HepG2 (cell line): Measurements from ENCODE around the gene KLF11. TPM values are rescaled to one million over a fixed set of nuclear protein-coding genes. Genes with fewer than 3 reads are reported as not detected.

Experiments
- ELF3 ChIP-seq: IDR thresholded peaks from 2 replicates; pipeline ENCODE4 v1.6.1; 2016; ENCODE audit warnings: missing genetic modification reagents, missing compliant biosample characterization
- HES4 ChIP-seq: sonication (generic); formaldehyde crosslinking; IDR thresholded peaks from 2 replicates; pipeline ENCODE4 v1.9.0; 2021; ENCODE audit warnings: mild to moderate bottlenecking, missing genetic modification reagents, borderline replicate concordance
- JUND ChIP-seq: sonication (generic); formaldehyde crosslinking; IDR thresholded peaks from 2 replicates; pipeline ENCODE4 v1.8.0; 2022; ENCODE audit warnings: mild to moderate bottlenecking, missing genetic modification reagents
- KAT2B ChIP-seq: fragments of 150-350 bp; IDR thresholded peaks from 2 replicates; pipeline ENCODE4 v1.6.1; 2014; ENCODE audit warnings: low read depth, low read length, borderline replicate concordance
- KMT2B ChIP-seq: IDR thresholded peaks from 2 replicates; pipeline ENCODE4 v1.6.1; 2016; ENCODE audit warnings: missing genetic modification reagents, missing compliant biosample characterization
- MXI1 ChIP-seq: IDR thresholded peaks from 3 replicates; pipeline ENCODE4 v1.6.1; 2012; ENCODE audit warnings: low read depth, low read length, inconsistent platforms, borderline replicate concordance
- NCOA2 ChIP-seq: sonication (generic); formaldehyde crosslinking; IDR thresholded peaks from 2 replicates; pipeline ENCODE4 v1.8.0; 2022; ENCODE audit warnings: inconsistent platforms
- PAX8 ChIP-seq: sonication (generic); formaldehyde crosslinking; IDR thresholded peaks from 2 replicates; pipeline ENCODE4 v1.8.0; 2022; ENCODE audit warnings: mild to moderate bottlenecking, missing genetic modification reagents, borderline replicate concordance
- RERE ChIP-seq: IDR thresholded peaks from 2 replicates; pipeline ENCODE4 v1.6.1; 2016; ENCODE audit warnings: low read depth, missing genetic modification reagents, missing compliant biosample characterization
- SALL1 ChIP-seq: sonication (generic); formaldehyde crosslinking; IDR thresholded peaks from 2 replicates; pipeline ENCODE4 v1.8.0; 2022; ENCODE audit warnings: mild to moderate bottlenecking, missing genetic modification reagents
- SRY ChIP-seq: sonication (generic); formaldehyde crosslinking; IDR thresholded peaks from 2 replicates; pipeline ENCODE4 v1.8.0; 2022; ENCODE audit warnings: mild to moderate bottlenecking, missing genetic modification reagents
- ZNF275 ChIP-seq: sonication (generic); formaldehyde crosslinking; IDR thresholded peaks from 2 replicates; pipeline ENCODE4 v1.8.0; 2022; ENCODE audit warnings: missing genetic modification reagents, mild to moderate bottlenecking, inconsistent platforms, borderline replicate concordance
- ZNF33A ChIP-seq: sonication (generic); formaldehyde crosslinking; IDR thresholded peaks from 2 replicates; pipeline ENCODE4 v1.5.1; 2020; ENCODE audit warnings: missing genetic modification reagents, mild to moderate bottlenecking, moderate library complexity, borderline replicate concordance
- ZNF44 ChIP-seq: sonication (generic); formaldehyde crosslinking; IDR thresholded peaks from 2 replicates; pipeline ENCODE4 v1.5.1; 2020; ENCODE audit warnings: mild to moderate bottlenecking, missing genetic modification reagents
- ZNF501 ChIP-seq: sonication (generic); formaldehyde crosslinking; IDR thresholded peaks from 2 replicates; pipeline ENCODE4 v1.5.1; 2020; ENCODE audit warnings: mild to moderate bottlenecking, moderate library complexity, missing genetic modification reagents
- ZNF772 ChIP-seq: sonication (generic); formaldehyde crosslinking; IDR thresholded peaks from 2 replicates; pipeline ENCODE4 v1.5.0; 2020; ENCODE audit warnings: mild to moderate bottlenecking, missing genetic modification reagents
- ZNF878 ChIP-seq: sonication (generic); formaldehyde crosslinking; IDR thresholded peaks from 2 replicates; pipeline ENCODE4 v1.8.1; 2023; ENCODE audit warnings: mild to moderate bottlenecking, missing genetic modification reagents, moderate library complexity
- ZNF879 ChIP-seq: sonication (generic); formaldehyde crosslinking; IDR thresholded peaks from 2 replicates; pipeline ENCODE4 v1.8.1; 2023; ENCODE audit warnings: missing genetic modification reagents
- polyA plus RNA-seq, 8 experiments: library from polyadenylated mRNA; depleted of rRNA in 3 of 8; stranded (reverse) in 7 of 8; unstranded in 1 of 8; fragments of >200 nt; fragmentation: Illumina TruSeq in 4 of 8; extraction: Trizol in 4 of 8; gene quantifications; 2 replicates each; pipeline versions ENCODE4 v1.2.1 to v1.2.3, GENCODE V29; 2011 to 2016; ENCODE audit warnings: low read depth in 4 of 8, missing spikeins in 1 of 8, mixed read lengths in 1 of 8; ENCODE audit not compliant: insufficient read depth in 1 of 8
- total RNA-seq, 5 experiments: library from RNA; depleted of rRNA; stranded (reverse); fragments of >200 nt; fragmentation: Illumina TruSeq; extraction: Trizol; gene quantifications; 2 replicates each; pipeline ENCODE4 v1.2.3, GENCODE V29; 2016; ENCODE audit warnings: low read depth in 1 of 5
- TF ChIP-seq, protein P1 (sequence below): sonication (generic); formaldehyde crosslinking; IDR thresholded peaks from 2 replicates; pipeline ENCODE4 v1.4.0; 2020; ENCODE audit warnings: missing genetic modification reagents
- TF ChIP-seq, protein P2 (sequence below): sonication (generic); formaldehyde crosslinking; IDR thresholded peaks from 2 replicates; pipeline ENCODE4 v1.5.0; 2020; ENCODE audit warnings: mild to moderate bottlenecking, missing genetic modification reagents, borderline replicate concordance

The KLF11 gene
- total and polyA plus RNA-seq, 2 of the 13 experiments (the other 11 are each of a cell fraction or from before 2014, with no cell fraction given): 2.5 to 11.8 TPM

- TF ChIP-seq, protein P1, sequence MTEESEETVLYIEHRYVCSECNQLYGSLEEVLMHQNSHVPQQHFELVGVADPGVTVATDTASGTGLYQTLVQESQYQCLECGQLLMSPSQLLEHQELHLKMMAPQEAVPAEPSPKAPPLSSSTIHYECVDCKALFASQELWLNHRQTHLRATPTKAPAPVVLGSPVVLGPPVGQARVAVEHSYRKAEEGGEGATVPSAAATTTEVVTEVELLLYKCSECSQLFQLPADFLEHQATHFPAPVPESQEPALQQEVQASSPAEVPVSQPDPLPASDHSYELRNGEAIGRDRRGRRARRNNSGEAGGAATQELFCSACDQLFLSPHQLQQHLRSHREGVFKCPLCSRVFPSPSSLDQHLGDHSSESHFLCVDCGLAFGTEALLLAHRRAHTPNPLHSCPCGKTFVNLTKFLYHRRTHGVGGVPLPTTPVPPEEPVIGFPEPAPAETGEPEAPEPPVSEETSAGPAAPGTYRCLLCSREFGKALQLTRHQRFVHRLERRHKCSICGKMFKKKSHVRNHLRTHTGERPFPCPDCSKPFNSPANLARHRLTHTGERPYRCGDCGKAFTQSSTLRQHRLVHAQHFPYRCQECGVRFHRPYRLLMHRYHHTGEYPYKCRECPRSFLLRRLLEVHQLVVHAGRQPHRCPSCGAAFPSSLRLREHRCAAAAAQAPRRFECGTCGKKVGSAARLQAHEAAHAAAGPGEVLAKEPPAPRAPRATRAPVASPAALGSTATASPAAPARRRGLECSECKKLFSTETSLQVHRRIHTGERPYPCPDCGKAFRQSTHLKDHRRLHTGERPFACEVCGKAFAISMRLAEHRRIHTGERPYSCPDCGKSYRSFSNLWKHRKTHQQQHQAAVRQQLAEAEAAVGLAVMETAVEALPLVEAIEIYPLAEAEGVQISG: no peak
- TF ChIP-seq RERE (CRISPR knock-in tag) (no peak), MXI1 (peak; percentile 41; the same call in 1 of the 3 replicates), NCOA2 (CRISPR knock-in tag) (no peak), ELF3 (CRISPR knock-in tag) (peak; percentile 60; the same call in 1 of the 2 replicates), ZNF878 (CRISPR knock-in tag) (no peak), SALL1 (CRISPR knock-in tag) (peak; percentile 75), ZNF501 (CRISPR knock-in tag) (peak; percentile 72), ZNF44 (no peak), ZNF275 (CRISPR knock-in tag) (no peak), PAX8 (CRISPR knock-in tag) (no peak), ZNF772 (CRISPR knock-in tag) (no peak), ZNF33A (CRISPR knock-in tag) (no peak), SRY (CRISPR knock-in tag) (no peak), ZNF879 (CRISPR knock-in tag) (no peak), KAT2B (no peak), HES4 (CRISPR knock-in tag) (no peak), KMT2B (CRISPR knock-in tag) (no peak), JUND (no peak)
- TF ChIP-seq, protein P2, sequence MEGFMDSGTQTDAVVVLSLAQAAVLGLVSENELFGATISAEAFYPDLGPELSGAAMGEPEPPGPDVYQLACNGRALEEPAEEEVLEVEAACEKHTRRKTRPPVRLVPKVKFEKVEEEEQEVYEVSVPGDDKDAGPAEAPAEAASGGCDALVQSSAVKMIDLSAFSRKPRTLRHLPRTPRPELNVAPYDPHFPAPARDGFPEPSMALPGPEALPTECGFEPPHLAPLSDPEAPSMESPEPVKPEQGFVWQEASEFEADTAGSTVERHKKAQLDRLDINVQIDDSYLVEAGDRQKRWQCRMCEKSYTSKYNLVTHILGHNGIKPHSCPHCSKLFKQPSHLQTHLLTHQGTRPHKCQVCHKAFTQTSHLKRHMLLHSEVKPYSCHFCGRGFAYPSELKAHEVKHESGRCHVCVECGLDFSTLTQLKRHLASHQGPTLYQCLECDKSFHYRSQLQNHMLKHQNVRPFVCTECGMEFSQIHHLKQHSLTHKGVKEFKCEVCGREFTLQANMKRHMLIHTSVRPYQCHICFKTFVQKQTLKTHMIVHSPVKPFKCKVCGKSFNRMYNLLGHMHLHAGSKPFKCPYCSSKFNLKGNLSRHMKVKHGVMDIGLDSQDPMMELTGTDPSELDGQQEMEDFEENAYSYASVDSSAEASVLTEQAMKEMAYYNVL: no peak
Measured at GRCh38 chr2:10062931-10063365, 19.6 kb downstream of the KLF11 start (continued).
